Loucy (cell line): Measurements from ENCODE around the gene LCE3A.

Experiments
- H2AFZ ChIP-seq: fragments of 200-600 bp; sonication (generic); 2 replicates; pipeline ENCODE4 v1.6.0; 2016; ENCODE audit warnings: antibody characterized with exemption, mild to moderate bottlenecking, low read length, moderate library complexity
- H3F3A ChIP-seq: fragments of 200-600 bp; 2 replicates; pipeline ENCODE4 v1.6.0; 2016; ENCODE audit warnings: antibody characterized with exemption, low read depth, mild to moderate bottlenecking
- H3K27me3 ChIP-seq: fragments of 200-600 bp; sonication (generic); 2 replicates; pipeline ENCODE4 v1.6.1; 2014; ENCODE audit warnings: low read length, mild to moderate bottlenecking; ENCODE audit not compliant: insufficient read depth, poor library complexity, severe bottlenecking
- H3K36me3 ChIP-seq: fragments of 200-600 bp; sonication (generic); 2 replicates; pipeline ENCODE4 v1.6.1; 2016; ENCODE audit warnings: low read length; ENCODE audit not compliant: insufficient read depth
- H3K4me1 ChIP-seq: fragments of 200-600 bp; sonication (generic); 2 replicates; pipeline ENCODE4 v1.5.1; 2014; ENCODE audit warnings: low read length, mild to moderate bottlenecking; ENCODE audit not compliant: insufficient read depth, poor library complexity, severe bottlenecking
- H3K4me2 ChIP-seq: fragments of 200-600 bp; sonication (generic); 2 replicates; pipeline ENCODE4 v1.6.0; 2014; ENCODE audit warnings: antibody characterized with exemption, low read length, low read depth, mild to moderate bottlenecking; ENCODE audit not compliant: poor library complexity, severe bottlenecking
- H3K4me3 ChIP-seq: fragments of 200-600 bp; sonication (generic); 2 replicates; pipeline ENCODE4 v1.5.1; 2014; ENCODE audit warnings: low read length, mild to moderate bottlenecking, mixed read lengths; ENCODE audit not compliant: poor library complexity, severe bottlenecking
- H3K79me2 ChIP-seq: fragments of 200-600 bp; sonication (generic); 2 replicates; pipeline ENCODE4 v1.6.1; 2014; ENCODE audit warnings: low read length; ENCODE audit not compliant: insufficient read depth
- H3K9ac ChIP-seq: fragments of 200-600 bp; sonication (generic); 2 replicates; pipeline ENCODE4 v1.6.0; 2014; ENCODE audit warnings: mild to moderate bottlenecking, low read depth, low read length, moderate library complexity; ENCODE audit not compliant: poor library complexity, severe bottlenecking
- H3K9me2 ChIP-seq: fragments of 200-600 bp; sonication (generic); replicated peaks from 2 replicates; pipeline ENCODE4 v1.6.1; 2016; ENCODE audit warnings: low read depth, low read length, mixed read lengths
- H3K9me3 ChIP-seq: fragments of 200-600 bp; sonication (generic); 2 replicates; pipeline ENCODE4 v1.6.1; 2014; ENCODE audit warnings: mild to moderate bottlenecking, antibody characterized with exemption, low read length, low read depth; ENCODE audit not compliant: insufficient read depth
- H4K20me1 ChIP-seq: fragments of 200-600 bp; sonication (generic); 2 replicates; pipeline ENCODE4 v1.6.0; 2014; ENCODE audit warnings: antibody characterized with exemption, low read length, mild to moderate bottlenecking; ENCODE audit not compliant: insufficient read depth, poor library complexity, severe bottlenecking
- EZH2phosphoT487 ChIP-seq: fragments of 200-600 bp; IDR thresholded peaks from 2 replicates; pipeline ENCODE4 v1.6.1; 2018; ENCODE audit warnings: antibody characterized with exemption, mild to moderate bottlenecking, moderate library complexity, borderline replicate concordance
- TF ChIP-seq, protein P1 (sequence below): fragments of 200-600 bp; sonication (generic); conservative IDR thresholded peaks from 2 replicates; pipeline ENCODE4 v1.5.1; 2014; ENCODE audit warnings: mild to moderate bottlenecking, antibody characterized with exemption, low read length

The LCE3A gene

DNA sequence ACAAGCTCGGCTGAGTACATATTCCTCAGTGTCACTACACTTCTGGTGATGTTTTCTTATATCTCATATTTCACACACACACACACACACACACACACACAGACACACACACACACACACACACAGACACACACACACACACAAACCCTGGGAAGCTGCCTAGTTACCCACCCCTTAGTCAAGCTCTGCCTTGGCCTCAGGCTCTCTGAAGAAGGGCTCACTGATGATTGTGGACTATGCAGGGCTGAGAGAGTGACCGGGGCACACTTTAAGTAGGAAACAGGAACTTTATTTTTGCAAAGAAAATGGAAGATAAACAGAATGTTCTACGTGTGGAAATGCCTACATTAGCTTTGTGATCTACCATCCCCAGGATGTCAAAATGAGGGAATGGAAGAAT, 21.0 kb upstream of the LCE3A start:
- Histone ChIP-seq H3K9me2 (no peaks in the 10 kb centered on the region), H3F3A (no peaks in the 10 kb centered on the region), H4K20me1 (no peaks in the 10 kb centered on the region), H3K9me3 (no peaks in the 10 kb centered on the region), H3K79me2 (no peaks in the 10 kb centered on the region), H3K4me2 (no peak overlapping the region), H3K36me3 (no peaks in the 10 kb centered on the region), H2AFZ (no peak overlapping the region), H3K4me1 (no peaks in the 10 kb centered on the region), H3K27me3 (no peaks in the 10 kb centered on the region), H3K4me3 (no peak overlapping the region), H3K9ac (no peak overlapping the region)
- TF ChIP-seq, protein P1, sequence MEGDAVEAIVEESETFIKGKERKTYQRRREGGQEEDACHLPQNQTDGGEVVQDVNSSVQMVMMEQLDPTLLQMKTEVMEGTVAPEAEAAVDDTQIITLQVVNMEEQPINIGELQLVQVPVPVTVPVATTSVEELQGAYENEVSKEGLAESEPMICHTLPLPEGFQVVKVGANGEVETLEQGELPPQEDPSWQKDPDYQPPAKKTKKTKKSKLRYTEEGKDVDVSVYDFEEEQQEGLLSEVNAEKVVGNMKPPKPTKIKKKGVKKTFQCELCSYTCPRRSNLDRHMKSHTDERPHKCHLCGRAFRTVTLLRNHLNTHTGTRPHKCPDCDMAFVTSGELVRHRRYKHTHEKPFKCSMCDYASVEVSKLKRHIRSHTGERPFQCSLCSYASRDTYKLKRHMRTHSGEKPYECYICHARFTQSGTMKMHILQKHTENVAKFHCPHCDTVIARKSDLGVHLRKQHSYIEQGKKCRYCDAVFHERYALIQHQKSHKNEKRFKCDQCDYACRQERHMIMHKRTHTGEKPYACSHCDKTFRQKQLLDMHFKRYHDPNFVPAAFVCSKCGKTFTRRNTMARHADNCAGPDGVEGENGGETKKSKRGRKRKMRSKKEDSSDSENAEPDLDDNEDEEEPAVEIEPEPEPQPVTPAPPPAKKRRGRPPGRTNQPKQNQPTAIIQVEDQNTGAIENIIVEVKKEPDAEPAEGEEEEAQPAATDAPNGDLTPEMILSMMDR, result no peak
- no peak for TF ChIP-seq EZH2phosphoT487

GRCh38 chr1:152640351-152640750, 17.4 kb upstream of the LCE3A start:
- H3K4me1 ChIP-seq, result no peaks in the 10 kb centered on the region
- no peak overlapping the region for H2AFZ ChIP-seq
- TF ChIP-seq EZH2phosphoT487, result no peak
- TF ChIP-seq, protein P1, result no peak
- H3F3A ChIP-seq, result no peaks in the 10 kb centered on the region
- no peaks in the 10 kb centered on the region for H3K27me3 ChIP-seq
- H3K9me2 ChIP-seq, result no peaks in the 10 kb centered on the region
- no peak overlapping the region for H3K4me3 ChIP-seq
- H4K20me1 ChIP-seq, result no peaks in the 10 kb centered on the region
- no peaks in the 10 kb centered on the region for H3K79me2 ChIP-seq
- no peaks in the 10 kb centered on the region for H3K9me3 ChIP-seq
- H3K4me2 ChIP-seq, result no peak overlapping the region
- H3K9ac ChIP-seq, result no peak overlapping the region
- H3K36me3 ChIP-seq, result no peaks in the 10 kb centered on the region

GRCh38 chr1:152630596-152630995, 7.7 kb upstream of the LCE3A start:
- no peaks in the 10 kb centered on the region for H3F3A ChIP-seq
- no peaks in the 10 kb centered on the region for H3K27me3 ChIP-seq
- no peaks in the 10 kb centered on the region for H4K20me1 ChIP-seq
- H3K4me2 ChIP-seq, result no peak overlapping the region
- H3K36me3 ChIP-seq, result no peaks in the 10 kb centered on the region
- no peaks in the 10 kb centered on the region for H3K4me1 ChIP-seq
- no peak overlapping the region for H3K4me3 ChIP-seq
- H3K9me2 ChIP-seq, result no peaks in the 10 kb centered on the region
- no peaks in the 10 kb centered on the region for H3K9me3 ChIP-seq
- no peaks in the 10 kb centered on the region for H3K79me2 ChIP-seq
- H3K9ac ChIP-seq, result no peak overlapping the region
- no peak overlapping the region for H2AFZ ChIP-seq
- TF ChIP-seq, protein P1, result no peak
- no peak for TF ChIP-seq EZH2phosphoT487
